Hepatocyte (in vitro differentiated cells): ENCODE results near the gene GNAT1. TPM values are rescaled to one million over a fixed set of nuclear protein-coding genes. Genes with fewer than 3 reads are reported as not detected.
A peak's percentile ranks its signal among the peaks of the same experiment; 100 is the strongest.

Experiments used
- DNase-seq: peaks from one replicate; pipeline ENCODE4 v3.0.0-alpha.2; 2016; ENCODE audit warnings: low spot score
- H2AFZ ChIP-seq: fragments of 200-600 bp; sonication (generic); 2 replicates; pipeline ENCODE4 v1.6.0; 2016; ENCODE audit warnings: antibody characterized with exemption, mild to moderate bottlenecking
- H3K27ac ChIP-seq: fragments of 200-600 bp; sonication (generic); 2 replicates; pipeline ENCODE4 v1.5.1; 2016; ENCODE audit warnings: mild to moderate bottlenecking
- H3K27me3 ChIP-seq: fragments of 200-600 bp; sonication (generic); 2 replicates; pipeline ENCODE4 v1.6.1; 2016
- H3K36me3 ChIP-seq: fragments of 200-600 bp; sonication (generic); replicated peaks from 2 replicates; pipeline ENCODE4 v1.5.1; 2016; ENCODE audit warnings: low read depth; ENCODE audit not compliant: insufficient read depth
- H3K4me1 ChIP-seq: fragments of 200-600 bp; sonication (generic); 2 replicates; pipeline ENCODE4 v1.5.1; 2016; ENCODE audit warnings: mild to moderate bottlenecking, moderate library complexity; ENCODE audit not compliant: insufficient read depth
- H3K4me2 ChIP-seq: fragments of 200-600 bp; sonication (generic); 2 replicates; pipeline ENCODE4 v1.6.0; 2016
- H3K4me3 ChIP-seq: fragments of 200-600 bp; sonication (generic); 2 replicates; pipeline ENCODE4 v1.5.1; 2016; ENCODE audit warnings: mild to moderate bottlenecking
- H3K79me2 ChIP-seq: fragments of 200-600 bp; sonication (generic); 2 replicates; pipeline ENCODE4 v1.6.0; 2017; ENCODE audit warnings: mild to moderate bottlenecking
- H3K9me2 ChIP-seq: fragments of 200-600 bp; sonication (generic); replicated peaks from 2 replicates; pipeline ENCODE4 v1.6.0; 2017; ENCODE audit warnings: mild to moderate bottlenecking; ENCODE audit not compliant: insufficient read depth
- H3K9me3 ChIP-seq: fragments of 200-600 bp; sonication (generic); 2 replicates; pipeline ENCODE4 v1.5.1; 2016; ENCODE audit warnings: low read depth, mild to moderate bottlenecking
- H4K20me1 ChIP-seq: fragments of 200-600 bp; sonication (generic); 2 replicates; pipeline ENCODE4 v1.6.0; 2016; ENCODE audit warnings: mild to moderate bottlenecking; ENCODE audit not compliant: insufficient read depth, poor library complexity, severe bottlenecking
- EZH2 ChIP-seq: fragments of 200-600 bp; sonication (generic); IDR thresholded peaks from 2 replicates; pipeline ENCODE4 v1.6.1; 2016; ENCODE audit warnings: antibody characterized with exemption, mild to moderate bottlenecking, borderline replicate concordance
- EZH2phosphoT487 ChIP-seq: fragments of 200-600 bp; sonication (generic); IDR thresholded peaks from one replicate; pipeline ENCODE4 v1.6.1; 2018; ENCODE audit warnings: antibody characterized with exemption, mild to moderate bottlenecking, low read depth, moderate library complexity; ENCODE audit not compliant: unreplicated experiment, severe bottlenecking
- WGBS: methylation state at CpG from one replicate; pipeline ENCODE4 v1.1.6; 2016; ENCODE audit warnings: low lambda C conversion rate; ENCODE audit errors: missing lambda C conversion rate; 5-methylcytosine and 5-hydroxymethylcytosine counted together
- polyA plus RNA-seq: library from polyadenylated mRNA; unstranded; fragments of >200 nt; fragmentation: Nextera tagmentation; extraction: Ambion mirVana; gene quantifications from 2 replicates; pipeline ENCODE4 v1.2.1, GENCODE V29; 2016
- total RNA-seq: library from RNA; depleted of rRNA; stranded (reverse); fragments of >200 nt; gene quantifications from 2 replicates; pipeline ENCODE4 v1.2.3, GENCODE V29; 2014
- TF ChIP-seq, protein P1 (sequence below): fragments of 200-600 bp; sonication (generic); IDR thresholded peaks from 2 replicates; pipeline ENCODE4 v1.5.1; 2016; ENCODE audit warnings: antibody characterized with exemption, mild to moderate bottlenecking; ENCODE audit not compliant: poor library complexity

Gene GNAT1
- total RNA-seq: not detected in 2 replicates
- polyA plus RNA-seq: not detected in 2 replicates

DNA sequence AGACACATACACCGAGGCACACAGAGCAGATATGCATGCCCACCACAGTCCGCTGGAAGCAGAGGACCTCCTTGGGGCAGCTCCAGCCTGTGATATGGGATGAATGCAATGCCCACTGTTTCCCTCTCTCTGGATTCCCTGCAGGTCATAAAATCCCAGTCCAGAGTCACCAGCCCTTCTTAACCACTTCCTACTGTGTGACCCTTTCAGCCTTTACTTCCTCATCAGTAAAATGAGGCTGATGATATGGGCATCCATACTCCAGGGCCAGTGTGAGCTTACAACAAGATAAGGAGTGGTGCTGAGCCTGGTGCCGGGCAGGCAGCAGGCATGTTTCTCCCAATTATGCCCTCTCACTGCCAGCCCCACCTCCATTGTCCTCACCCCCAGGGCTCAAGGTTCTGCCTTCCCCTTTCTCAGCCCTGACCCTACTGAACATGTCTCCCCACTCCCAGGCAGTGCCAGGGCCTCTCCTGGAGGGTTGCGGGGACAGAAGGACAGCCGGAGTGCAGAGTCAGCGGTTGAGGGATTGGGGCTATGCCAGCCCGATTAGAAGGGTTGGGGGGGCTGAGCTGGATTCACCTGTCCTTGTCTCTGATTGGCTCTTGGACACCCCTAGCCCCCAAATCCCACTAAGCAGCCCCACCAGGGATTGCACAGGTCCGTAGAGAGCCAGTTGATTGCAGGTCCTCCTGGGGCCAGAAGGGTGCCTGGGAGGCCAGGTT lies at the start of gene GNAT1:
TSS of gene GNAT1 (plus strand) at position 675 of the 725 bp plus-strand sequence. CDS start 116 bp downstream, outside the sequence.
- Histone ChIP-seq H2AFZ (no peak within 1 kb of the TSS), H3K9me2 (no peaks in the 10 kb centered on the region), H3K27me3 (peaks cover 3% of the 10 kb centered on the region), H3K4me1 (no peaks in the 10 kb centered on the region), H3K36me3 (no peaks in the 10 kb centered on the region), H4K20me1 (no peaks in the 10 kb centered on the region), H3K4me2 (no peak within 1 kb of the TSS), H3K9me3 (no peaks in the 10 kb centered on the region), H3K27ac (no peak within 1 kb of the TSS), H3K4me3 (no peak within 1 kb of the TSS), H3K79me2 (no peaks in the 10 kb centered on the region)
- 85% methylated on average over 8 of the region's 8 CpGs for WGBS
- TF ChIP-seq EZH2phosphoT487: no peak
- no peak for TF ChIP-seq EZH2
- TF ChIP-seq, protein P1, sequence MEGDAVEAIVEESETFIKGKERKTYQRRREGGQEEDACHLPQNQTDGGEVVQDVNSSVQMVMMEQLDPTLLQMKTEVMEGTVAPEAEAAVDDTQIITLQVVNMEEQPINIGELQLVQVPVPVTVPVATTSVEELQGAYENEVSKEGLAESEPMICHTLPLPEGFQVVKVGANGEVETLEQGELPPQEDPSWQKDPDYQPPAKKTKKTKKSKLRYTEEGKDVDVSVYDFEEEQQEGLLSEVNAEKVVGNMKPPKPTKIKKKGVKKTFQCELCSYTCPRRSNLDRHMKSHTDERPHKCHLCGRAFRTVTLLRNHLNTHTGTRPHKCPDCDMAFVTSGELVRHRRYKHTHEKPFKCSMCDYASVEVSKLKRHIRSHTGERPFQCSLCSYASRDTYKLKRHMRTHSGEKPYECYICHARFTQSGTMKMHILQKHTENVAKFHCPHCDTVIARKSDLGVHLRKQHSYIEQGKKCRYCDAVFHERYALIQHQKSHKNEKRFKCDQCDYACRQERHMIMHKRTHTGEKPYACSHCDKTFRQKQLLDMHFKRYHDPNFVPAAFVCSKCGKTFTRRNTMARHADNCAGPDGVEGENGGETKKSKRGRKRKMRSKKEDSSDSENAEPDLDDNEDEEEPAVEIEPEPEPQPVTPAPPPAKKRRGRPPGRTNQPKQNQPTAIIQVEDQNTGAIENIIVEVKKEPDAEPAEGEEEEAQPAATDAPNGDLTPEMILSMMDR: no peak
- no peak for DNase-seq

- H3K4me1 ChIP-seq: peaks cover 42% of the 10 kb centered on the region
- DNase-seq: no peak
- WGBS: 63% methylated on average over 3 of the region's 3 CpGs
- no peaks in the 10 kb centered on the region for H3K27me3 ChIP-seq
- peak overlapping the region; percentile 75 for H3K27ac ChIP-seq
- H4K20me1 ChIP-seq: no peaks in the 10 kb centered on the region
- TF ChIP-seq EZH2phosphoT487 (no peak), EZH2 (no peak)
- TF ChIP-seq, protein P1: no peak
- no peaks in the 10 kb centered on the region for H3K36me3 ChIP-seq
- no peaks in the 10 kb centered on the region for H3K79me2 ChIP-seq
- no peak overlapping the region for H3K4me3 ChIP-seq
- H3K9me2 ChIP-seq: no peaks in the 10 kb centered on the region
- no peaks in the 10 kb centered on the region for H3K9me3 ChIP-seq
- H3K4me2 ChIP-seq: no peak overlapping the region
- H2AFZ ChIP-seq: no peak overlapping the region
These were observed 45.0 kb upstream of the GNAT1 start for GRCh38 chr3:50146316-50146901.

- Histone ChIP-seq H3K4me3 (no peak overlapping the region), H3K9me2 (no peaks in the 10 kb centered on the region), H3K79me2 (no peaks in the 10 kb centered on the region), H3K9me3 (no peaks in the 10 kb centered on the region), H3K27ac (peak overlapping the region; percentile 75), H3K27me3 (no peaks in the 10 kb centered on the region), H3K36me3 (no peaks in the 10 kb centered on the region), H3K4me1 (peaks cover 49% of the 10 kb centered on the region), H4K20me1 (no peaks in the 10 kb centered on the region), H3K4me2 (no peak overlapping the region), H2AFZ (no peak overlapping the region)
- no peak for DNase-seq
- 88% methylated on average over 7 of the region's 7 CpGs for WGBS
- TF ChIP-seq, protein P1: no peak
- TF ChIP-seq EZH2phosphoT487 (no peak), EZH2 (no peak)
These were observed 44.4 kb upstream of the GNAT1 start for GRCh38 chr3:50147016-50147415.
